GM23338 (cell line): Measurements from ENCODE around the gene UBA1. TPM values are rescaled to one million over a fixed set of nuclear protein-coding genes. Genes with fewer than 3 reads are reported as not detected.

ENCODE experiments used
- ATAC-seq: fragments of 200-7000 bp; cut with Tn5 transposase; 3 replicates; pipeline ENCODE4 v1.9.1; 2020
- DNase-seq: peaks from one replicate; pipeline ENCODE4 v3.0.0-alpha.2; 2015; ENCODE audit warnings: low spot score
- H2AFZ ChIP-seq: fragments of 200-600 bp; sonication (generic); 2 replicates; pipeline ENCODE4 v1.8.0; 2016; ENCODE audit warnings: antibody characterized with exemption, mild to moderate bottlenecking, moderate library complexity
- H3F3A ChIP-seq: fragments of 200-600 bp; sonication (generic); replicated peaks from 2 replicates; pipeline ENCODE4 v1.8.0; 2017; ENCODE audit warnings: antibody characterized with exemption, mixed run types, low read depth
- H3K27ac ChIP-seq: fragments of 200-600 bp; sonication (generic); 2 replicates; pipeline ENCODE4 v1.6.1; 2016; ENCODE audit warnings: low read depth
- H3K27me3 ChIP-seq: fragments of 200-600 bp; sonication (generic); 2 replicates; pipeline ENCODE4 v1.8.0; 2016; ENCODE audit warnings: mild to moderate bottlenecking, mixed run types, moderate library complexity; ENCODE audit not compliant: insufficient read depth
- H3K36me3 ChIP-seq: fragments of 200-600 bp; sonication (generic); 2 replicates; pipeline ENCODE4 v1.8.0; 2016; ENCODE audit warnings: mild to moderate bottlenecking; ENCODE audit not compliant: insufficient read depth
- H3K4me1 ChIP-seq: fragments of 200-600 bp; sonication (generic); 2 replicates; pipeline ENCODE4 v1.8.0; 2016; ENCODE audit warnings: mild to moderate bottlenecking, moderate library complexity; ENCODE audit not compliant: insufficient read depth
- H3K4me2 ChIP-seq: fragments of 200-600 bp; sonication (generic); 2 replicates; pipeline ENCODE4 v1.7.1; 2017; ENCODE audit warnings: mixed run types
- H3K4me3 ChIP-seq: fragments of 200-600 bp; sonication (generic); 2 replicates; pipeline ENCODE4 v1.6.1; 2016; ENCODE audit warnings: mixed run types
- H3K79me2 ChIP-seq: fragments of 200-600 bp; sonication (generic); replicated peaks from 2 replicates; pipeline ENCODE4 v1.8.0; 2017; ENCODE audit warnings: mild to moderate bottlenecking; ENCODE audit not compliant: insufficient read depth
- H3K9me2 ChIP-seq: fragments of 200-600 bp; sonication (generic); 2 replicates; pipeline ENCODE4 v1.8.0; 2017; ENCODE audit not compliant: insufficient read depth
- H4K20me1 ChIP-seq: fragments of 200-600 bp; sonication (generic); replicated peaks from 2 replicates; pipeline ENCODE4 v1.8.0; 2017; ENCODE audit warnings: mild to moderate bottlenecking; ENCODE audit not compliant: insufficient read depth
- H3K27ac Mint-ChIP-seq: 2 replicates; pipeline ENCODE4 v1.8.0; 2020; ENCODE audit warnings: inconsistent platforms, mild to moderate bottlenecking, moderate library complexity, mixed read lengths
- H3K27me3 Mint-ChIP-seq: 3 replicates; pipeline ENCODE4 v1.8.0; 2022; ENCODE audit warnings: low read depth, mild to moderate bottlenecking, moderate library complexity, mixed read lengths, inconsistent platforms; ENCODE audit not compliant: insufficient read depth, poor library complexity
- H3K36me3 Mint-ChIP-seq: 3 replicates; pipeline ENCODE4 v1.8.0; 2021; ENCODE audit warnings: low read depth, mild to moderate bottlenecking, inconsistent platforms, moderate library complexity, mixed read lengths
- H3K4me1 Mint-ChIP-seq: 3 replicates; pipeline ENCODE4 v1.8.0; 2020; ENCODE audit warnings: mild to moderate bottlenecking, inconsistent platforms, mixed read lengths
- H3K4me3 Mint-ChIP-seq: 3 replicates; pipeline ENCODE4 v1.8.0; 2021; ENCODE audit warnings: moderate library complexity, mild to moderate bottlenecking, inconsistent platforms, mixed read lengths
- H3K9me3 Mint-ChIP-seq: 3 replicates; pipeline ENCODE4 v1.8.0; 2020; ENCODE audit warnings: moderate library complexity, mild to moderate bottlenecking, inconsistent platforms, mixed read lengths
- CREB1 ChIP-seq: fragments of 250-450 bp; sonication (Bioruptor Pico); IDR thresholded peaks from 2 replicates; pipeline ENCODE4 v1.5.0; 2020; ENCODE audit warnings: low read depth, mild to moderate bottlenecking, moderate library complexity
- EZH2 ChIP-seq: fragments of 200-600 bp; sonication (generic); IDR thresholded peaks from one replicate; pipeline ENCODE4 v1.8.0; 2017; ENCODE audit warnings: antibody characterized with exemption, mild to moderate bottlenecking, low read depth; ENCODE audit not compliant: unreplicated experiment
- EZH2phosphoT487 ChIP-seq: fragments of 200-600 bp; sonication (generic); IDR thresholded peaks from one replicate; pipeline ENCODE4 v1.8.1; 2018; ENCODE audit warnings: antibody characterized with exemption; ENCODE audit not compliant: unreplicated experiment
- JUNB ChIP-seq: IDR thresholded peaks from one replicate; pipeline ENCODE4 v1.6.1; 2016; ENCODE audit warnings: antibody characterized with exemption; ENCODE audit not compliant: unreplicated experiment
- NANOG ChIP-seq: IDR thresholded peaks from 2 replicates; pipeline ENCODE4 v1.6.1; 2016; ENCODE audit warnings: antibody characterized with exemption, borderline replicate concordance
- POLR2AphosphoS5 ChIP-seq: IDR thresholded peaks from 2 replicates; pipeline ENCODE4 v1.6.1; 2016; ENCODE audit warnings: antibody characterized with exemption, low read depth
- STAT1 ChIP-seq: IDR thresholded peaks from one replicate; pipeline ENCODE4 v1.6.1; 2016; ENCODE audit warnings: antibody characterized with exemption; ENCODE audit not compliant: unreplicated experiment
- ZNF114 ChIP-seq: fragments of 250-450 bp; sonication (Bioruptor Pico); IDR thresholded peaks from 2 replicates; pipeline ENCODE4 v1.5.0; 2020; ENCODE audit warnings: mild to moderate bottlenecking, moderate library complexity
- ZNF331 ChIP-seq: fragments of 250-450 bp; sonication (Bioruptor Pico); IDR thresholded peaks from 2 replicates; pipeline ENCODE4 v1.5.0; 2020; ENCODE audit warnings: low read depth, mild to moderate bottlenecking, moderate library complexity
- polyA plus RNA-seq: library from polyadenylated mRNA; unstranded; fragments of >200 nt; fragmentation: Nextera tagmentation; extraction: Ambion mirVana; gene quantifications from 2 replicates; pipeline ENCODE4 v1.2.1, GENCODE V29; 2016
- total RNA-seq: library from RNA; depleted of rRNA; stranded (reverse); fragments of >200 nt; shearing (Covaris generic); gene quantifications from 2 replicates; pipeline ENCODE4 v1.2.3, GENCODE V29; 2014
- TF ChIP-seq, protein P1 (sequence below): fragments of 250-450 bp; sonication (Bioruptor Pico); IDR thresholded peaks from 2 replicates; pipeline ENCODE4 v1.5.0; 2020; ENCODE audit warnings: mild to moderate bottlenecking, moderate library complexity
- TF ChIP-seq, protein P2 (sequence below): IDR thresholded peaks from 2 replicates; pipeline ENCODE4 v1.6.1; 2016; ENCODE audit warnings: antibody characterized with exemption
- TF ChIP-seq, protein P3 (sequence below), 2 experiments: fragments of 200-600 bp in 1 of 2; sonication (generic) in 1 of 2; conservative IDR thresholded peaks; 2 replicates each; pipeline versions ENCODE4 v1.5.1 to v1.6.1; 2016 to 2017; ENCODE audit warnings: antibody characterized with exemption in 2 of 2, low read depth in 2 of 2, mild to moderate bottlenecking in 2 of 2, moderate library complexity in 1 of 2
- TF ChIP-seq, protein P4 (sequence below): IDR thresholded peaks from one replicate; pipeline ENCODE4 v1.6.1; 2018; ENCODE audit warnings: antibody characterized with exemption; ENCODE audit not compliant: unreplicated experiment

Gene UBA1
- total and polyA plus RNA-seq, 2 experiments from 2014 or later = 104 to 377 TPM

DNA sequence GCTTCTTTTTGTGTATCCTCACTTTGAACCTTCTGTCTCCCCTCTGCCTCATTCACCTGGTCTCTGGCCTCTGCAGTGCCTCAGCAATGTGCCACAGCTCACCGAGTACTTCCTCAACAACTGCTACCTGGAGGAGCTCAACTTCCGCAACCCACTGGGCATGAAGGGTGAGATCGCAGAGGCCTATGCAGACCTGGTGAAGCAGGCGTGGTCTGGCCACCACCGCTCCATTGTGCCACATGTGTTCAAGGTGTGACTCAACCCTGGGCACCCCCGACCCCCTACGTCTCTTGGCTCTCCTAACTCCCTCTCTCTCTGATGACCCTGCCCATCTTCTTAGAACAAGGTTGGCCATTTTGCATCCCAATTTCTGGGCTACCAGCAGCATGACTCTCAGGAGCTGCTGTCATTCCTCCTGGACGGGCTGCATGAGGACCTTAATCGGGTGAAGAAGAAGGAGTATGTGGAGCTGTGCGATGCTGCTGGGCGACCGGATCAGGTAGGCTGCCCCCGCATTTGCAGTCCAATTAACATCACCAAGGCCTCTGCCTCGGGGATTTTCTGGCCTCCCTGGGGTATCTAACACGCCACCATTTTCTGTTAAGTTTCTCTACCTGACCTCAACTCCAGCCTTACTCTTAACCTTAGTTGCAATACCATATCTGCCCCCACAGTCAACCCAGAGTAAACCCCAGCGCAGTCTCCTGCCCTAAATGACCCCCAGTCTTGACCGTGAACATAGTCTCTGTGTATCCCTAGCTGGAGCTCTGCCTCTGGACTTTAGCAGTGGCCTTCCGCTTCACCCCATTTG lies 47.8 kb downstream of the UBA1 start:
- Mint-ChIP-seq H3K27ac (no peak overlapping the region), H3K9me3 (no peaks in the 10 kb centered on the region), H3K4me1 (no peaks in the 10 kb centered on the region), H3K4me3 (no peak overlapping the region), H3K36me3 (peaks cover 53% of the 10 kb centered on the region), H3K27me3 (peaks cover 7% of the 10 kb centered on the region)
- DNase-seq (no peak), ATAC-seq (no peak)
- TF ChIP-seq STAT1 = no peak
- TF ChIP-seq NANOG = no peak
- TF ChIP-seq ZNF114 (CRISPR knock-in tag) = no peak
- TF ChIP-seq EZH2 = no peak
- TF ChIP-seq, protein P1, sequence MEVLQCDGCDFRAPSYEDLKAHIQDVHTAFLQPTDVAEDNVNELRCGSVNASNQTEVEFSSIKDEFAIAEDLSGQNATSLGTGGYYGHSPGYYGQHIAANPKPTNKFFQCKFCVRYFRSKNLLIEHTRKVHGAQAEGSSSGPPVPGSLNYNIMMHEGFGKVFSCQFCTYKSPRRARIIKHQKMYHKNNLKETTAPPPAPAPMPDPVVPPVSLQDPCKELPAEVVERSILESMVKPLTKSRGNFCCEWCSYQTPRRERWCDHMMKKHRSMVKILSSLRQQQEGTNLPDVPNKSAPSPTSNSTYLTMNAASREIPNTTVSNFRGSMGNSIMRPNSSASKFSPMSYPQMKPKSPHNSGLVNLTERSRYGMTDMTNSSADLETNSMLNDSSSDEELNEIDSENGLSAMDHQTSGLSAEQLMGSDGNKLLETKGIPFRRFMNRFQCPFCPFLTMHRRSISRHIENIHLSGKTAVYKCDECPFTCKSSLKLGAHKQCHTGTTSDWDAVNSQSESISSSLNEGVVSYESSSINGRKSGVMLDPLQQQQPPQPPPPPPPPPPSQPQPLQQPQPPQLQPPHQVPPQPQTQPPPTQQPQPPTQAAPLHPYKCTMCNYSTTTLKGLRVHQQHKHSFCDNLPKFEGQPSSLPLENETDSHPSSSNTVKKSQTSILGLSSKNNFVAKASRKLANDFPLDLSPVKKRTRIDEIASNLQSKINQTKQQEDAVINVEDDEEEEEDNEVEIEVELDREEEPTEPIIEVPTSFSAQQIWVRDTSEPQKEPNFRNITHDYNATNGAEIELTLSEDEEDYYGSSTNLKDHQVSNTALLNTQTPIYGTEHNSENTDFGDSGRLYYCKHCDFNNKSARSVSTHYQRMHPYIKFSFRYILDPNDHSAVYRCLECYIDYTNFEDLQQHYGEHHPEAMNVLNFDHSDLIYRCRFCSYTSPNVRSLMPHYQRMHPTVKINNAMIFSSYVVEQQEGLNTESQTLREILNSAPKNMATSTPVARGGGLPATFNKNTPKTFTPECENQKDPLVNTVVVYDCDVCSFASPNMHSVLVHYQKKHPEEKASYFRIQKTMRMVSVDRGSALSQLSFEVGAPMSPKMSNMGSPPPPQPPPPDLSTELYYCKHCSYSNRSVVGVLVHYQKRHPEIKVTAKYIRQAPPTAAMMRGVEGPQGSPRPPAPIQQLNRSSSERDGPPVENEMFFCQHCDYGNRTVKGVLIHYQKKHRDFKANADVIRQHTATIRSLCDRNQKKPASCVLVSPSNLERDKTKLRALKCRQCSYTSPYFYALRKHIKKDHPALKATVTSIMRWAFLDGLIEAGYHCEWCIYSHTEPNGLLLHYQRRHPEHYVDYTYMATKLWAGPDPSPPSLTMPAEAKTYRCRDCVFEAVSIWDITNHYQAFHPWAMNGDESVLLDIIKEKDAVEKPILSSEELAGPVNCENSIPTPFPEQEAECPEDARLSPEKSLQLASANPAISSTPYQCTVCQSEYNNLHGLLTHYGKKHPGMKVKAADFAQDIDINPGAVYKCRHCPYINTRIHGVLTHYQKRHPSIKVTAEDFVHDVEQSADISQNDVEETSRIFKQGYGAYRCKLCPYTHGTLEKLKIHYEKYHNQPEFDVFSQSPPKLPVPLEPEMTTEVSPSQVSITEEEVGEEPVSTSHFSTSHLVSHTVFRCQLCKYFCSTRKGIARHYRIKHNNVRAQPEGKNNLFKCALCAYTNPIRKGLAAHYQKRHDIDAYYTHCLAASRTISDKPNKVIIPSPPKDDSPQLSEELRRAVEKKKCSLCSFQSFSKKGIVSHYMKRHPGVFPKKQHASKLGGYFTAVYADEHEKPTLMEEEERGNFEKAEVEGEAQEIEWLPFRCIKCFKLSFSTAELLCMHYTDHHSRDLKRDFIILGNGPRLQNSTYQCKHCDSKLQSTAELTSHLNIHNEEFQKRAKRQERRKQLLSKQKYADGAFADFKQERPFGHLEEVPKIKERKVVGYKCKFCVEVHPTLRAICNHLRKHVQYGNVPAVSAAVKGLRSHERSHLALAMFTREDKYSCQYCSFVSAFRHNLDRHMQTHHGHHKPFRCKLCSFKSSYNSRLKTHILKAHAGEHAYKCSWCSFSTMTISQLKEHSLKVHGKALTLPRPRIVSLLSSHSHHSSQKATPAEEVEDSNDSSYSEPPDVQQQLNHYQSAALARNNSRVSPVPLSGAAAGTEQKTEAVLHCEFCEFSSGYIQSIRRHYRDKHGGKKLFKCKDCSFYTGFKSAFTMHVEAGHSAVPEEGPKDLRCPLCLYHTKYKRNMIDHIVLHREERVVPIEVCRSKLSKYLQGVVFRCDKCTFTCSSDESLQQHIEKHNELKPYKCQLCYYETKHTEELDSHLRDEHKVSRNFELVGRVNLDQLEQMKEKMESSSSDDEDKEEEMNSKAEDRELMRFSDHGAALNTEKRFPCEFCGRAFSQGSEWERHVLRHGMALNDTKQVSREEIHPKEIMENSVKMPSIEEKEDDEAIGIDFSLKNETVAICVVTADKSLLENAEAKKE = no peak
- TF ChIP-seq, protein P2, sequence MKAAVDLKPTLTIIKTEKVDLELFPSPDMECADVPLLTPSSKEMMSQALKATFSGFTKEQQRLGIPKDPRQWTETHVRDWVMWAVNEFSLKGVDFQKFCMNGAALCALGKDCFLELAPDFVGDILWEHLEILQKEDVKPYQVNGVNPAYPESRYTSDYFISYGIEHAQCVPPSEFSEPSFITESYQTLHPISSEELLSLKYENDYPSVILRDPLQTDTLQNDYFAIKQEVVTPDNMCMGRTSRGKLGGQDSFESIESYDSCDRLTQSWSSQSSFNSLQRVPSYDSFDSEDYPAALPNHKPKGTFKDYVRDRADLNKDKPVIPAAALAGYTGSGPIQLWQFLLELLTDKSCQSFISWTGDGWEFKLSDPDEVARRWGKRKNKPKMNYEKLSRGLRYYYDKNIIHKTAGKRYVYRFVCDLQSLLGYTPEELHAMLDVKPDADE = no peak
- TF ChIP-seq POLR2AphosphoS5 = no peak
- TF ChIP-seq, protein P3, sequence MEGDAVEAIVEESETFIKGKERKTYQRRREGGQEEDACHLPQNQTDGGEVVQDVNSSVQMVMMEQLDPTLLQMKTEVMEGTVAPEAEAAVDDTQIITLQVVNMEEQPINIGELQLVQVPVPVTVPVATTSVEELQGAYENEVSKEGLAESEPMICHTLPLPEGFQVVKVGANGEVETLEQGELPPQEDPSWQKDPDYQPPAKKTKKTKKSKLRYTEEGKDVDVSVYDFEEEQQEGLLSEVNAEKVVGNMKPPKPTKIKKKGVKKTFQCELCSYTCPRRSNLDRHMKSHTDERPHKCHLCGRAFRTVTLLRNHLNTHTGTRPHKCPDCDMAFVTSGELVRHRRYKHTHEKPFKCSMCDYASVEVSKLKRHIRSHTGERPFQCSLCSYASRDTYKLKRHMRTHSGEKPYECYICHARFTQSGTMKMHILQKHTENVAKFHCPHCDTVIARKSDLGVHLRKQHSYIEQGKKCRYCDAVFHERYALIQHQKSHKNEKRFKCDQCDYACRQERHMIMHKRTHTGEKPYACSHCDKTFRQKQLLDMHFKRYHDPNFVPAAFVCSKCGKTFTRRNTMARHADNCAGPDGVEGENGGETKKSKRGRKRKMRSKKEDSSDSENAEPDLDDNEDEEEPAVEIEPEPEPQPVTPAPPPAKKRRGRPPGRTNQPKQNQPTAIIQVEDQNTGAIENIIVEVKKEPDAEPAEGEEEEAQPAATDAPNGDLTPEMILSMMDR (conservative IDR thresholded peaks at IDR 0.05; ENCODE audit: low read depth in 2 of 2) = no peak
- TF ChIP-seq EZH2phosphoT487 = no peak
- TF ChIP-seq, protein P4, sequence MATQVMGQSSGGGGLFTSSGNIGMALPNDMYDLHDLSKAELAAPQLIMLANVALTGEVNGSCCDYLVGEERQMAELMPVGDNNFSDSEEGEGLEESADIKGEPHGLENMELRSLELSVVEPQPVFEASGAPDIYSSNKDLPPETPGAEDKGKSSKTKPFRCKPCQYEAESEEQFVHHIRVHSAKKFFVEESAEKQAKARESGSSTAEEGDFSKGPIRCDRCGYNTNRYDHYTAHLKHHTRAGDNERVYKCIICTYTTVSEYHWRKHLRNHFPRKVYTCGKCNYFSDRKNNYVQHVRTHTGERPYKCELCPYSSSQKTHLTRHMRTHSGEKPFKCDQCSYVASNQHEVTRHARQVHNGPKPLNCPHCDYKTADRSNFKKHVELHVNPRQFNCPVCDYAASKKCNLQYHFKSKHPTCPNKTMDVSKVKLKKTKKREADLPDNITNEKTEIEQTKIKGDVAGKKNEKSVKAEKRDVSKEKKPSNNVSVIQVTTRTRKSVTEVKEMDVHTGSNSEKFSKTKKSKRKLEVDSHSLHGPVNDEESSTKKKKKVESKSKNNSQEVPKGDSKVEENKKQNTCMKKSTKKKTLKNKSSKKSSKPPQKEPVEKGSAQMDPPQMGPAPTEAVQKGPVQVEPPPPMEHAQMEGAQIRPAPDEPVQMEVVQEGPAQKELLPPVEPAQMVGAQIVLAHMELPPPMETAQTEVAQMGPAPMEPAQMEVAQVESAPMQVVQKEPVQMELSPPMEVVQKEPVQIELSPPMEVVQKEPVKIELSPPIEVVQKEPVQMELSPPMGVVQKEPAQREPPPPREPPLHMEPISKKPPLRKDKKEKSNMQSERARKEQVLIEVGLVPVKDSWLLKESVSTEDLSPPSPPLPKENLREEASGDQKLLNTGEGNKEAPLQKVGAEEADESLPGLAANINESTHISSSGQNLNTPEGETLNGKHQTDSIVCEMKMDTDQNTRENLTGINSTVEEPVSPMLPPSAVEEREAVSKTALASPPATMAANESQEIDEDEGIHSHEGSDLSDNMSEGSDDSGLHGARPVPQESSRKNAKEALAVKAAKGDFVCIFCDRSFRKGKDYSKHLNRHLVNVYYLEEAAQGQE = no peak
- TF ChIP-seq JUNB = no peak
- no peak for TF ChIP-seq CREB1
- TF ChIP-seq ZNF331 (CRISPR knock-in tag) = no peak
- Histone ChIP-seq H3F3A (no peaks in the 10 kb centered on the region), H2AFZ (no peak overlapping the region), H3K9me2 (no peaks in the 10 kb centered on the region), H3K36me3 (no peaks in the 10 kb centered on the region), H3K4me3 (no peak overlapping the region), H3K4me1 (no peaks in the 10 kb centered on the region), H3K79me2 (peaks cover 23% of the 10 kb centered on the region), H3K27me3 (no peaks in the 10 kb centered on the region), H4K20me1 (no peaks in the 10 kb centered on the region), H3K4me2 (no peak overlapping the region), H3K27ac (no peak overlapping the region)
